Measurements from ENCODE around the gene MAEL. TPM values are rescaled to one million over a fixed set of nuclear protein-coding genes. Genes with fewer than 3 reads are reported as not detected.

MAEL gene
- total RNA-seq, 3 donors from 2014 or later, result 0.18 TPM; not detected in 2

GRCh38 chr1:167056529-167057231 is 67.6 kb downstream of the MAEL start:
- Mint-ChIP-seq H3K4me1 (ENCODE audit: low read depth) (no peaks in the 10 kb centered on the region), H3K36me3 (ENCODE audit: insufficient read depth) (peaks cover 8% of the 10 kb centered on the region), H3K9me3 (no peaks in the 10 kb centered on the region), H3K27me3 (ENCODE audit: low read depth) (no peaks in the 10 kb centered on the region), H3K4me3 (no peak overlapping the region)
- DNase-seq (no peak), ATAC-seq (no peak)

GRCh38 chr1:167057241-167057688 is 68.2 kb downstream of the MAEL start:
- no peaks in the 10 kb centered on the region for H3K9me3 Mint-ChIP-seq
- ATAC-seq, result peak in 1 of 2 donors; percentile 30
- peaks cover 8% of the 10 kb centered on the region for H3K36me3 Mint-ChIP-seq (ENCODE audit: insufficient read depth)
- no peak overlapping the region for H3K4me3 Mint-ChIP-seq
- no peaks in the 10 kb centered on the region for H3K4me1 Mint-ChIP-seq (ENCODE audit: low read depth)
- no peak for DNase-seq
- H3K27me3 Mint-ChIP-seq (ENCODE audit: low read depth), result no peaks in the 10 kb centered on the region

- Mint-ChIP-seq H3K27me3 (ENCODE audit: low read depth) (no peaks in the 10 kb centered on the region), H3K4me3 (peak overlapping the region; percentile 15), H3K4me1 (ENCODE audit: low read depth) (no peaks in the 10 kb centered on the region), H3K36me3 (ENCODE audit: insufficient read depth) (peaks cover 4% of the 10 kb centered on the region), H3K9me3 (no peaks in the 10 kb centered on the region)
- peak; percentile 67 to 71 for ATAC-seq
- peak; percentile 70 for DNase-seq
These were observed 70.1 kb downstream of the MAEL start for GRCh38 chr1:167059045-167059808.

- Mint-ChIP-seq H3K4me1 (ENCODE audit: low read depth) (no peaks in the 10 kb centered on the region), H3K4me3 (no peak overlapping the region), H3K9me3 (no peaks in the 10 kb centered on the region), H3K36me3 (ENCODE audit: insufficient read depth) (peaks cover 4% of the 10 kb centered on the region), H3K27me3 (ENCODE audit: low read depth) (no peaks in the 10 kb centered on the region)
- ATAC-seq, result no peak
- no peak for DNase-seq
These were observed 70.7 kb downstream of the MAEL start for GRCh38 chr1:167059809-167060107.

GRCh38 chr1:167060141-167061072 is 71.3 kb downstream of the MAEL start:
- Mint-ChIP-seq H3K4me1 (ENCODE audit: low read depth) (no peaks in the 10 kb centered on the region), H3K9me3 (no peaks in the 10 kb centered on the region), H3K4me3 (no peak overlapping the region), H3K27me3 (ENCODE audit: low read depth) (no peaks in the 10 kb centered on the region), H3K36me3 (ENCODE audit: insufficient read depth) (peaks cover 4% of the 10 kb centered on the region)
- ATAC-seq, result no peak
- no peak for DNase-seq

GRCh38 chr1:167061073-167061464 is 72.0 kb downstream of the MAEL start:
- DNase-seq (no peak), ATAC-seq (no peak)
- Mint-ChIP-seq H3K4me1 (ENCODE audit: low read depth) (no peaks in the 10 kb centered on the region), H3K9me3 (no peaks in the 10 kb centered on the region), H3K27me3 (ENCODE audit: low read depth) (no peaks in the 10 kb centered on the region), H3K36me3 (ENCODE audit: insufficient read depth) (peaks cover 3% of the 10 kb centered on the region), H3K4me3 (no peak overlapping the region)

GRCh38 chr1:167064621-167065020 is 75.5 kb downstream of the MAEL start:
- Mint-ChIP-seq H3K36me3 (ENCODE audit: insufficient read depth) (peaks cover 6% of the 10 kb centered on the region), H3K4me1 (ENCODE audit: low read depth) (no peaks in the 10 kb centered on the region), H3K27me3 (ENCODE audit: low read depth) (no peaks in the 10 kb centered on the region), H3K9me3 (no peaks in the 10 kb centered on the region), H3K4me3 (no peak overlapping the region)
- ATAC-seq (no peak), DNase-seq (no peak)

GRCh38 chr1:167065471-167065870 is 76.4 kb downstream of the MAEL start:
- no peaks in the 10 kb centered on the region for H3K27me3 Mint-ChIP-seq (ENCODE audit: low read depth)
- no peaks in the 10 kb centered on the region for H3K9me3 Mint-ChIP-seq
- peaks cover 6% of the 10 kb centered on the region for H3K36me3 Mint-ChIP-seq (ENCODE audit: insufficient read depth)
- ATAC-seq (no peak), DNase-seq (no peak)
- H3K4me3 Mint-ChIP-seq, result no peak overlapping the region
- no peaks in the 10 kb centered on the region for H3K4me1 Mint-ChIP-seq (ENCODE audit: low read depth)

- H3K4me1 Mint-ChIP-seq (ENCODE audit: low read depth), result no peaks in the 10 kb centered on the region
These were observed 77.4 kb downstream of the MAEL start for GRCh38 chr1:167066333-167067122.

GRCh38 chr1:167067904-167068303 is 78.8 kb downstream of the MAEL start:
- DNase-seq (no peak), ATAC-seq (no peak)
- Mint-ChIP-seq H3K4me1 (ENCODE audit: low read depth) (no peaks in the 10 kb centered on the region), H3K27me3 (ENCODE audit: low read depth) (no peaks in the 10 kb centered on the region), H3K4me3 (no peak overlapping the region), H3K36me3 (ENCODE audit: insufficient read depth) (peaks cover 6% of the 10 kb centered on the region), H3K9me3 (no peaks in the 10 kb centered on the region)

More at GRCh38 chr1:167066333-167067122, 77.4 kb downstream of the MAEL start:
- H3K27me3 Mint-ChIP-seq (ENCODE audit: low read depth), result no peaks in the 10 kb centered on the region
- H3K36me3 Mint-ChIP-seq (ENCODE audit: insufficient read depth), result peaks cover 6% of the 10 kb centered on the region
- ATAC-seq, result peak; percentile 93 to 97
- no peaks in the 10 kb centered on the region for H3K9me3 Mint-ChIP-seq
- no peak overlapping the region for H3K4me3 Mint-ChIP-seq
- peak; percentile 80 for DNase-seq

- no peak for ATAC-seq
- no peak for DNase-seq
- H3K9me3 Mint-ChIP-seq, result no peaks in the 10 kb centered on the region
- H3K36me3 Mint-ChIP-seq (ENCODE audit: insufficient read depth), result peaks cover 4% of the 10 kb centered on the region
- H3K4me3 Mint-ChIP-seq, result no peak overlapping the region
- H3K4me1 Mint-ChIP-seq (ENCODE audit: low read depth), result no peaks in the 10 kb centered on the region
- H3K27me3 Mint-ChIP-seq (ENCODE audit: low read depth), result no peaks in the 10 kb centered on the region
These were observed 79.7 kb downstream of the MAEL start for GRCh38 chr1:167068761-167069160.

- H3K4me3 Mint-ChIP-seq, result no peak overlapping the region
- no peaks in the 10 kb centered on the region for H3K9me3 Mint-ChIP-seq
- peaks cover 15% of the 10 kb centered on the region for H3K4me1 Mint-ChIP-seq (ENCODE audit: low read depth)
- DNase-seq, result no peak
- H3K36me3 Mint-ChIP-seq (ENCODE audit: insufficient read depth), result peaks cover 4% of the 10 kb centered on the region
- ATAC-seq, result no peak
- H3K27me3 Mint-ChIP-seq (ENCODE audit: low read depth), result no peaks in the 10 kb centered on the region
These were observed 82.2 kb downstream of the MAEL start for GRCh38 chr1:167071286-167071685.
